GM21529 (cell line): ENCODE results near the gene STIM2.
A peak's percentile ranks its signal among the peaks of the same experiment; 100 is the strongest.

ENCODE experiments used
- ATAC-seq: cut with Tn5 transposase; IDR thresholded peaks from one replicate; pipeline ENCODE4 v1.9.1; 2021; ENCODE audit not compliant: unreplicated experiment

Gene STIM2

DNA sequence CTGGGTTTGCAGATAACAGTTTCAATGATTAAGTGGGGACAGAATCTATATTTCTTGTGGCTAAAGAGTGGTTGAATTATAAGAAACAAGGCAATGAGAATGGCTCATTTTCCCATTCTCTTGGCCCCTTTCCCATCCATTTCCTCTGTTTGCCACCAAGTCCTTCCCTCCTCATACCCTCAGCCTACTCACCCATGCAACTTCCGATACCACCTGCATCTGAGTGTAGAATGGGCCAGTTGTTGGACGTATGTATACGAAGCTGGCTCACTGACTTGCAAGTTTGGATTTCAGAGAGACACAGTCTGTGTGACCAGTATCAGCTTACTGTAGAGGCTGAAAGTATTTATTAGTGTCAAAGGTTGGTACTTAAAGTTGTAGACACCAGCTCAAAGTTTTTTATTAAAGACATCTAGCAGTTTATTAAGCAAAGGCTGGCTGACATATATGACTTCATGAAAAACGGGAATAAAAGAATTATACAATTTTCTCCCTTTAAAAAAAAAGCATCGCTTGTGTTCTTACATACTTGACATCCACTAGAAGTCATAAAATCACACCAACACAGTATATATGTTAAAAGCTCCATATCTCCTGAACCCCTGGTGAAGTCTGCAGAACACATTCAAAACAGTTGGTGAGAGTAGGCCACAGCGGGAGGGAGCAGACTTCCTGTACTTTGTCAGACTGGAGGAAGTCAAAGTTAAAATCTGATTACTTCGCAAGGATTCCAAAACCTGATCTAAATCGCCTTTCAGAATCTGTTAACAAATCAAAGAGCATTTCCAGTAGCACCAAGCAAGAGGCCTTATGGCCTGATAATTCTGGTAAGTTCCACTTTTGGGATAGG, 22.4 kb upstream of the STIM2 start:
- ATAC-seq, result no peak

DNA sequence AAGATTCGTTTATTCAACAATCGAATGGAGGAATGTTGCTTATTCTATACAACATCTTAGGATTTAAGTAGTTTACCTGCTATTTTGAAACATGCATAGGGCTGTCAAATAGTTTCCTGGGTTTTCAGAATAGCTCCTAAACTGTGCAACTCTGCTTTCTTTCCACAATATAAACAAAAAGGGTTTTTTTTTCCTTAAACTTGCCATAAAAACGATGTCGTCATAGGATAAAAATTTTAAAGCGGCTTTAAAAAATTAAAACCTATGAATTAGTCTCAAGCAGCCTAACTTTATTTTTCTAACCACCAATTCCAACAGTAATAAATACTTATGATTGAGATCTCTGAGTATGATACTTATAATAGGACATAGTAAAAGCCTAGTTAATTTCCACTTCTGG, 21.6 kb upstream of the STIM2 start:
- ATAC-seq, result no peak

DNA sequence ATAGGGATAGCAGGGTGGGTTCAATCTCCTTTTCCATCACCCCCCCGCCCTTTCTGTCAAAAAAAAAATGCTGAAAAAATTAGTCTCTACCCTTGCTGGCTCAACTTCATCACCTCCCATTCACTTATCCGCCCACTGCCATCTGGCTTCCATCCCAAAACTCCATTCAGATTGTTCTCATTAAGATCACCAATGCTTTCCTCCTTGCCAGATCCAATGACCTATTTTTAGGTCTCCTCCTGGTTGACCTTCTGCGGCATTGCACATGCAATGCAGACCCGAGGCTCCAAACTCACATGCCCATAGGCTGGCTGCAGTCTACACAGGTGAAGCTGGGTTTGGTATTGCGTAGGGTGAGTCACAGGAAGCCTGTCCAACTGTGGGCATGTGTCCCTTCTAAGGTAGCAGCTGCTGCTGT, 21.1 kb upstream of the STIM2 start:
- no peak for ATAC-seq

GRCh38 chr4:26840786-26841185, 19.9 kb upstream of the STIM2 start:
- ATAC-seq, result no peak

DNA sequence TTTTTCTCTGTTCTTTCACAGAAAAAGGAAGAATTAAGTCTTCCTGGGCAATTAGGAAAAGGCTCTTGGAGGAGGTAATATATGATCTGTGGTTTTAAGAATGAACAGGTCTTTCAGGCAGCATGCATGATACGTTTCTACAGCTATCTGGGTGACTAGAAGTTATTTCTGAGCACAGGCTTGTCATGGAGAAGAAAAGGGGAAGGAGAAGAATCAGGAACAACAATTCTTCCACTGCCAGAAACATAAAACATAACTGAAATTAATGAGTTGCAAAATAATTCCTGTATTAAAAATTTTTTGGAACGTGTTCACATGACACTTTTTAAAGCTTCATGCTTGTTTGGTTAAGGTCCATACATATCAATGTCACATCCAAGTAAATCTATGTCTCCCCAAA, 17.7 kb upstream of the STIM2 start:
- ATAC-seq, result no peak

GRCh38 chr4:26850528-26850927, 10.1 kb upstream of the STIM2 start:
- no peak for ATAC-seq

DNA sequence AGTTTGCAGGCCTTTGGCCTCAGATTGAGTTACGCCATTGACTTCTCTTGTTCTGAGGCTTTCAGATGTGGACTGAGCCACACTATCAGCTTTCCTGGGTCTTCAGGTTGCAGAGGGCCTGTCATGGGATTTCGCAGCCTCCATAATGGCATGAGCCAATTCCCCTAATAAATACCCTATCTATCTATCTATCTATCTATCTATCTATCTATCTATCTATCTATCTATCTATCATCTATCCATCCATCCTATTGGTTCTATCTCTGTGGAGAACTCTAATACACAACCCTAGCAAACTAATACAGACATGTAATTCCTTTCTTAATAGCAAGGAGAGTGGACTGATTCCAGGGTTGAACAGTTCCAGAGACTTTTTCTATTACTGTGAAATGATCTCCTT, 9.5 kb upstream of the STIM2 start:
- ATAC-seq, result no peak

GRCh38 chr4:26854701-26855100, 5.9 kb upstream of the STIM2 start:
- no peak for ATAC-seq

GRCh38 chr4:26856906-26857277, 3.7 kb upstream of the STIM2 start:
- no peak for ATAC-seq

DNA sequence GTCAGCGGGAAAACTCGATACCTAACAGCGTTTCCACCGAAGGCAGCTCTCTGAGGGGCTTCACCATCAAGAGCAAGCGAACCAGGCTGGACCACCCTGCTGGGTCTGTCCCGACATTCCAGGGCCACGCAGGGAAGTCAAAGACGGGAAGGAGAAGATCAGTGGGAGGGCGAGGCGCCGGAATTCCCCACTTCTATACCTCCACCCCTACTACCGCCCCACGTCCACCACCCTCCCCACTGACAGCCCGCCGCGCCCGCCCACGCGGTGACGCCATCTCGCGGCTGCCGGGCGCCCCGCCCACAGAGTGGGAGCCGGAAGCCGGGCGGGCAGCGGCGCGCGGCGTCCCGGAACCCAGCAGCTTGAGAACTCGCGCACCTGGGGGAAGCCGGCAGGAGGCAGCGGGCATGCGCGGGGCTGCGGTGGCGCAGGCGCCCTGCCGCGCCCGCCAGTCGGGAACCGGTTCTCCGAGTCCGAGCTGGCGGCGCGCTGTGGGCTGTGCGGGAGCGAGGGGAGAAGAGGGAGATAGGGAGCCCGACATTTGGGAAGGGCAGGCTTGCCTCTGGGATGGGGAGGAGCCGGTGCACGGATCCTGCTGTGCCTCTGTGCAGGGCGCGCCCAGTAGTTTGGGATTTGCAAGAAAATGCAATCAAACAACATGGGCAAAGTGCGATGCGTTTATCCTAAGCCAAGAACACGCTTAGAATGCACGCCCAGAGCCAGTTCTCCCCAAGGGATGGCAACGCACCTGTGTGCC, 3.2 kb upstream of the STIM2 start:
- ATAC-seq, result peak; percentile 49

DNA sequence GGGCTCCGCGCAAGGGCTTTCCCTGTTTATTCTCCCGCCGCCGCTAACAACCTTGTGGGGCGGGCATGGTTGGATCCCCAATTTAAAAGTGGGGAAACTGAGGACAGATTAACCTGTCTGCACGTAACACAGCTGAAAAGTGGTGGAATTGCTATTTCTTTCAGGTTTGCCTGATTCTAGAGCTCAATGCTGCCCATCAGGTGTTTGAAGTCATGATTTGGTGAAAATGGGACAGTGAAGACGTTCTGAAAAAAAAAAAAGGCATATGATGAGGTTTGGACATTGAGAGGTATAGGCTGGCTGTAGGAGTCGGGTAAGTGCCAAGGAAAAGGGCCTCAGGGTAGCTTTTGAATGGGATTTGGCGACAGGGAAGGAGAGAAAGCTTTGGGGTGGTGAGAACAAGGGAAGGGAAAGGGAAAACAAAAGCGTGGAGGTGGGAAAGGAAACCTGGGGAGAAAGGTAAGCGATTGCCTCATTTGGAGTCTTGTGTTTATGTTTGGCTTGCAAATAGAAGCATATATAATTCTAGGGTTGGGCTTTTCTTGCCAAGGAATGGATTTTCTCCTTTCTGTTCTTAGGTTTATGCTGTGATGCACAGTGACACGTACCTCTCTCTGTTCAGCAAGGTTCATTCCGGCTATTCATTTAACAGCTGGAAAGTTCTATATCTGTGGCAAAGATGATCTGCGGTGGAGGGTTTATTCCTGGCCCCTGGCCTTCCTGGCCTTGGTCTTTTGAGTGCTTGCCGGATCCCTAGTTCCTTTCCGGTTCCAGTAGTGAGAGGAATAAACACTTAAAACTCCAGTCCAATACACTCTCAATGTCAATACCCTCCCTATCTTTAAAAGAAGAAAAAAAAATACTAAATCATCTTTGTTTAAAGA, 2.4 kb upstream of the STIM2 start:
- ATAC-seq, result no peak

GRCh38 chr4:26858947-26859401, 1.7 kb upstream of the STIM2 start:
- ATAC-seq, result no peak

GRCh38 chr4:26859762-26860156, 882 bp upstream of the STIM2 start:
- no peak for ATAC-seq

- peak; percentile 23 for ATAC-seq
Measured at GRCh38 chr4:26860922-26861433, 337 bp downstream of the STIM2 start.

GRCh38 chr4:26861434-26862186, 969 bp downstream of the STIM2 start:
- peak; percentile 43 for ATAC-seq

DNA sequence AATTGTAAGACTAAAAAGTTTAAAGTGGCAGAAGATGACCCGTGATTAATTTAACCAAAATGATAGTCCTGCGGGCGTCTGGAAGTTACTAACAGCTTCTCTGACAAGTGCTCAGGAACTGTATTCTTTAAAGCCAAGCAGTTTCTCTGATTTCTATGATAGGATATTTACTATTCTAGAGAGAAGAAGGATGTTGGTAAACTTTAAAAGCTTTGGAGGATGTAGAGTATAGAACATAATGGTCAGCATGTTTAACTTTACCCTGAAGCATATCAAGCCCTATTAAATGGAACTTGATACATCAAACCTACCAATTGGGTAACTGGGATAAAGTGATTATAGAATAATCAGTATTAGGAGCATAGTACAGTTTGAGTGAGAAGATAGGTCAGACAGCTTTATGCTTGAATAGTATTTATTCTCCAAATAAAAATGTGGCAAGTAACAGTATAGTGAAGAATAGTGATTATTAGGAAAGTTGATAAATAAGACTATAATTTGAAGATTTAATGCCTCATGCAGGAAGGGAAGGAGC, 1.8 kb downstream of the STIM2 start:
- ATAC-seq, result no peak

DNA sequence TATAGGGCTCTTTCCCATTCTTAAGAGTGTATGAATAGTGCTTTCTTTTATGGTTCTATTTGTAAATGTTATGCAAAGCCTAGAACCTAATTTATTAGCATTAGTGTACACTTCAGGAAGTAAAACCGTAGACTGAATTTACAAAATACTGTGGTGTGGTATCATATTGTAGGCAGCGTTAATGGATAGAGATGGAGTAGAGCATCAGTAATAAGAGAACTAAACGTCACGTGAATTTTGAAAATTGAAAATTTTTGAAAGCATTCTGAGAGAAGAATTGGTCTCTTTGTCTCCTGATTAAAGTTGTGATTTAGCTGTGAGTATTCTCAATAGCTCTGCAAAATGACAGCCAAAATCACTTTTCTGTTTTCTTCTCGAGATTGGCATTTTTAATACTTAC, 2.9 kb downstream of the STIM2 start:
- no peak for ATAC-seq

DNA sequence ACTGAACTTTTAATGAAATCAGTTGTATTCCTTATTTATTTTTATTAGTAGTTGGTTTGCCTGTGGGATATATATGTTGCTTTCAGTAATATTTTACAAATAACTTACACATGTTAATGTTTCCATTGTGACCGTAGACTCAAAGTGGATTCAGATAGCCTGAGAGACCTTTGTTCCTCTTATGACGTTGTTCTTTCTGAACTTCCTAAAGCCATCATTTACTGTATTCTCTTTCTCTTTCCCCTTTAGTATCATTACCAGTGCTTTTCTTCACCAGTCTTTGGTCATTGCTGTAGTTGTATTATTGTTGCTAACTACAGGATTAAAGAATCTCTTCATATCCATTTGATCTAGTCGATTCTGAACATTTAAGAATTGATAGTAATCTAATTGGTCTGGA, 4.3 kb downstream of the STIM2 start:
- ATAC-seq, result no peak

GRCh38 chr4:26866203-26866602, 5.6 kb downstream of the STIM2 start:
- no peak for ATAC-seq

- ATAC-seq, result no peak
Measured at GRCh38 chr4:26866781-26867180, 6.1 kb downstream of the STIM2 start.
